Fibroblast of peridontal ligament (primary cell): Measurements from ENCODE around the gene CGB5.

ENCODE experiments used
- DNase-seq: peaks from one replicate; pipeline ENCODE4 v3.0.0-alpha.2; 2010; ENCODE audit errors: extremely low read depth

CGB5 gene

DNA sequence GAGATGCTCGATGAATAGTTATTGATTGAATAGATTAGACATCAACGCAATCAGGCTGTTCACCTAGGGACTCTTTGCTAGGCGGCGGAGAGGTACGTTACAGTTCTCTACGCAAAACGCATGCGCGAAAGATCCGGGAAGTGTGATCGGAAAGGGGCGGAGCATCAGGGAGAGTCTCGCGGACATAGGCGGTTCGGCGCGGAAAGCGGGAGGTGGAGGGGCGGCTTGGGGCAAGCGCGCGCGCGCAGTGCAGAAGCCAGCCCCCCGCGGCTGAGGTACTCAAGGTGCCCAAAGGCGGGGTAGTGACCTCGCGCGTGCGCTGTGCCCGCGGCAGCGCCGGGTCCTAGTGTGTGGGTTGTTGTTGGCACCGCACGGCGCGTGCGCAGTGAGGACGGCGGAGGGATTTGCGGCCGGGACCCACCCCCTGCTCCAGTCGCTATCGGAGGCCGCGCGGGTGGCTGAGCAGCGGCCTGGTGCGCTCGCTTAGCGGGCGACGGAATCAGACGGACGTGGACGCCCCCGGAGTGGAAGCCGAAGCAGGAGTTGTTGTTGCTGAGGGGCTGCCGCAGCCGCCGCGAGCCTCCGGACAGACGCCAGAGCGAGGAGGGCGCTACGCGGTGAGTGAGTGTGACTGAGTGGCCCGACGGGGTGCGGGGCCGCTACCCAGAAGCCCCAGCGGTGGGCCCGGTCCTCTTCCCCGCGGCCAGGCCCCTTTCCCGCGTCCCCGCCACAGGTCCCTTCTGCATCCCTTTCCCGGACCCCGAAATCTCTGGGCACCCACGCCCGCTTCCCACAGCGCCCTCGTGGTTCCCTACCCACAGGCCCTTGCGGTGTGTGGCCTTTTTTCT lies 41.6 kb downstream of the CGB5 start, which contains the start of gene SNRNP70:
Gene SNRNP70, plus strand, starts transcription at position 432 of the 848 bp plus-strand sequence. CDS start 964 bp downstream, outside the sequence.
- DNase-seq: peak; percentile 99

DNA sequence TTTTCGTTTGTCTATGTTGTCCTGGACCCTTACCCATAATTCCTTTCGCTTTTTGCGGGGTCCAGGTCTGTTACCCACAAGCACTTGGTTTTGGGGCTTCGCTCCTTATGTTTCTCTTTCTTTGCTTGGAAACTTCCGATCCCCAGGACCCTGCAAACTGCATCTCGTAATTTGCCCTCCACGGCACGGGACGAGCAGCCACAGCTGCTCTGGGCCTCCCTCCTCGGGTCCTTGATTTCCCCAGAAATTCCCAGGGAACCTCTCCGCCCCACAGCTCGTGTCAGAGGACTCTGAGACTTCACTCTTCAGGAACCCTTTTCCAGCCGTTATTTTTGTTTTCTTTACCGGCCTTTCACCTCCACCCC lies 42.2 kb downstream of the CGB5 start:
- no peak for DNase-seq

DNA sequence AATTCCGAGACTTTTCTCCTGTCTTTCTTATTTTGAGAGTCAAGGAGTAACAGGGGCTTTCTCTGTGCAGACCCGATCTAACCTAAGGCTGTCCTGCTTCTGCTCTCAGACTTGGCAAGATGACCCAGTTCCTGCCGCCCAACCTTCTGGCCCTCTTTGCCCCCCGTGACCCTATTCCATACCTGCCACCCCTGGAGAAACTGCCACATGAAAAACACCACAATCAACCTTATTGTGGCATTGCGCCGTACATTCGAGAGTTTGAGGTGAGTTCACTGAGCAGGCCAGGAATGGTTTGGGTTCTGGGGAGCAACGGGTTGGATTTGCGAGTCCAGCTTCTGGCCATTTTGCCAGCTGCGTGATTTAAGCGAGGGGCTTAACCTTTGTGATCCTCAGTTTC lies 42.6 kb downstream of the CGB5 start:
- no peak for DNase-seq

DNA sequence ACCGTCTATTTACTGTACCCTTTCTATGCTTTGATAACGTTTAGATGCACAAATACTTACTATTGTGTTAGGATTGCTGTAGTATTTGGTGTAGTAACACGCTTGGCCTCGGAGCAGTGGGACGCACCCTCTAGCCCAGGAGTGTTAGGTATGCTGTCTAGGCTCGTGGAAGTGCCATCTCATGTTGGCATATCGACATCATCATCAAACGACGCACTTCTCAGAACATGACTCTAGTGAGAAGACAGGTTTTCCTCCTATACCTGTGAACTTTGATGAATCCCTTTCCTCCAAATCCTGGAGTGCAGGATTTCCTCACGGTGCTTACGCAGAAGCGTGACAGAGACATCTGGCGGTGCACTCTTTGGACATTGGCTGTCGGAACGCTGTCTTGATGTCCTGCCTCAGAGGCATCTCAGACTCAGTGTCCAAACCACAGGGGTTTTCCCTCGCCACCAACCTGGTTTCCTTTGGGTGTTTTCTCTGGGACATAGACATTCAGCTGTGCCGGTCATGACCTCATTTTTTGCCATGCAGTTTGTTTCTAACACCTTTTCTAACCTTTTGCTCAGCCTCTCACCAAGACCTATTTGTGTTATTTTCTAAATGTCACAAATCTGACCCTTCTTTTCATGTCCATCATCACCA lies 47.9 kb downstream of the CGB5 start:
- no peak for DNase-seq

DNA sequence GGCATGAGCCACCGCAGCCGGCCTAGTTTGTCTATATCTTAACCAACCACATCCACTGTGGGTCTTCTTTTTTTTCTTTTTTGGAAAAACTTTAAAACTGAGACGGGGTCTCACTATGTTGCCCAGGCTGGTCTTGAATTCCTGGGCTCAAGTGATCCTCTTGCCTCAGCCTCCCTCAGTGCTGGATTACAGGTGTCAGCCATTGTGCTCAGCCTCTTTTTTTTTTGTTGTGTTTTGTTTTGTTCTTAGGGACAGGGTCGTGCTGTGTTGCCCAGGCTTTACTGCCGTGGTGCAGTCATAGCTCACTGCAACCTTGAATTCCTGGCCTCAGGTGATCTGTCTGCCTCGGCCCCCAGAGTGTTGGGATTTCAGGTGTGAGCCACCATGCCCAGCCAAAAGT lies 49.0 kb downstream of the CGB5 start:
- DNase-seq: no peak
